ENCODE measurements around the gene WBP2.

- TF ChIP-seq CTCF (IDR thresholded peaks at IDR 0.05) (no peak), POLR2A (IDR thresholded peaks at IDR 0.05) (peak; percentile 29), POLR2AphosphoS5 (IDR thresholded peaks at IDR 0.05) (peak; percentile 24 to 47 (median 41)), EP300 (IDR thresholded peaks at IDR 0.05; ENCODE audit: low read depth) (no peak)
Measured at GRCh38 chr17:75872434-75873351, 17.6 kb upstream of the WBP2 start.

All from transverse colon (tissue), 4 donors.